HepG2 (cell line): ENCODE data around the gene GSK3A. TPM values are rescaled to one million over a fixed set of nuclear protein-coding genes. Genes with fewer than 3 reads are reported as not detected.

Experiments used
- AHDC1 ChIP-seq: sonication (generic); formaldehyde crosslinking; IDR thresholded peaks from 2 replicates; pipeline ENCODE4 v1.5.1; 2020; ENCODE audit warnings: mild to moderate bottlenecking, missing genetic modification reagents, borderline replicate concordance
- ATF2 ChIP-seq: sonication (generic); formaldehyde crosslinking; IDR thresholded peaks from 2 replicates; pipeline ENCODE4 v1.4.0; 2020; ENCODE audit warnings: missing genetic modification reagents
- ATF3 ChIP-seq: sonication (generic); formaldehyde crosslinking; IDR thresholded peaks from 2 replicates; pipeline ENCODE4 v1.4.0; 2020; ENCODE audit warnings: missing genetic modification reagents
- HIVEP1 ChIP-seq: sonication (generic); formaldehyde crosslinking; IDR thresholded peaks from 2 replicates; pipeline ENCODE4 v1.4.0; 2020; ENCODE audit warnings: mild to moderate bottlenecking, missing genetic modification reagents
- IKZF1 ChIP-seq: fragments of 450-650 bp; IDR thresholded peaks from 2 replicates; pipeline ENCODE4 v1.7.1; 2016
- IKZF4 ChIP-seq: sonication (generic); formaldehyde crosslinking; IDR thresholded peaks from 2 replicates; pipeline ENCODE4 v1.5.1; 2020; ENCODE audit warnings: borderline replicate concordance, mild to moderate bottlenecking, low read depth, missing genetic modification reagents; ENCODE audit errors: not compliant biosample characterization
- PBX2 ChIP-seq: IDR thresholded peaks from 2 replicates; pipeline ENCODE4 v1.6.1; 2016; ENCODE audit warnings: control low read depth
- PRMT3 ChIP-seq: sonication (generic); formaldehyde crosslinking; IDR thresholded peaks from 2 replicates; pipeline ENCODE4 v1.8.1; 2022; ENCODE audit warnings: low read depth, mild to moderate bottlenecking, moderate library complexity, missing genetic modification reagents, borderline replicate concordance
- RAD51 ChIP-seq: fragments of 450-650 bp; IDR thresholded peaks from 2 replicates; pipeline ENCODE4 v1.6.1; 2016; ENCODE audit warnings: borderline replicate concordance
- SMAD9 ChIP-seq: sonication (generic); formaldehyde crosslinking; IDR thresholded peaks from 2 replicates; pipeline ENCODE4 v1.5.1; 2020; ENCODE audit warnings: mild to moderate bottlenecking, missing genetic modification reagents
- TBX2 ChIP-seq: sonication (generic); formaldehyde crosslinking; IDR thresholded peaks from 2 replicates; pipeline ENCODE4 v1.5.0; 2020; ENCODE audit warnings: missing genetic modification reagents, mild to moderate bottlenecking, borderline replicate concordance
- THRA ChIP-seq: sonication (generic); formaldehyde crosslinking; IDR thresholded peaks from 2 replicates; pipeline ENCODE4 v1.4.0; 2020; ENCODE audit warnings: missing genetic modification reagents, borderline replicate concordance
- YEATS4 ChIP-seq: sonication (generic); formaldehyde crosslinking; IDR thresholded peaks from 2 replicates; pipeline ENCODE4 v1.4.0; 2020; ENCODE audit warnings: missing genetic modification reagents, borderline replicate concordance
- ZBTB7A ChIP-seq: sonication (generic); formaldehyde crosslinking; IDR thresholded peaks from 2 replicates; pipeline ENCODE4 v1.8.0; 2022; ENCODE audit warnings: mild to moderate bottlenecking, missing genetic modification reagents
- ZMAT3 ChIP-seq: sonication (generic); formaldehyde crosslinking; conservative IDR thresholded peaks from 2 replicates; pipeline ENCODE4 v1.7.0; 2021; ENCODE audit warnings: missing genetic modification reagents
- ZNF430 ChIP-seq: sonication (generic); formaldehyde crosslinking; IDR thresholded peaks from 2 replicates; pipeline ENCODE4 v1.9.0; 2021; ENCODE audit warnings: mild to moderate bottlenecking, missing genetic modification reagents
- ZNF784 ChIP-seq: sonication (generic); formaldehyde crosslinking; IDR thresholded peaks from 2 replicates; pipeline ENCODE4 v1.5.1; 2020; ENCODE audit warnings: missing genetic modification reagents, mild to moderate bottlenecking, borderline replicate concordance
- polyA plus RNA-seq, 8 experiments: library from polyadenylated mRNA; depleted of rRNA in 3 of 8; stranded (reverse) in 7 of 8; unstranded in 1 of 8; fragments of >200 nt; fragmentation: Illumina TruSeq in 4 of 8; extraction: Trizol in 4 of 8; gene quantifications; 2 replicates each; pipeline versions ENCODE4 v1.2.1 to v1.2.3, GENCODE V29; 2011 to 2016; ENCODE audit warnings: low read depth in 4 of 8, missing spikeins in 1 of 8, mixed read lengths in 1 of 8; ENCODE audit not compliant: insufficient read depth in 1 of 8
- total RNA-seq, 5 experiments: library from RNA; depleted of rRNA; stranded (reverse); fragments of >200 nt; fragmentation: Illumina TruSeq; extraction: Trizol; gene quantifications; 2 replicates each; pipeline ENCODE4 v1.2.3, GENCODE V29; 2016; ENCODE audit warnings: low read depth in 1 of 5

The GSK3A gene
- total and polyA plus RNA-seq, 2 of the 13 experiments (the other 11 are each of a cell fraction or from before 2014, with no cell fraction given) = 16.9 to 52.5 TPM

- TF ChIP-seq AHDC1 (CRISPR knock-in tag) = no peak
- no peak for TF ChIP-seq IKZF1
- no peak for TF ChIP-seq IKZF4
- TF ChIP-seq THRA (CRISPR knock-in tag) = peak; percentile 67
- peak; percentile 59; the same call in 1 of the 2 replicates for TF ChIP-seq TBX2 (CRISPR knock-in tag)
- TF ChIP-seq HIVEP1 (CRISPR knock-in tag) = no peak
- TF ChIP-seq ATF2 (CRISPR knock-in tag) = peak; percentile 66; the same call in 1 of the 2 replicates
- no peak for TF ChIP-seq RAD51
- no peak for TF ChIP-seq ATF3 (CRISPR knock-in tag)
- TF ChIP-seq ZBTB7A = no peak
- TF ChIP-seq ZNF784 (CRISPR knock-in tag) = no peak
- no peak for TF ChIP-seq ZMAT3 (CRISPR knock-in tag)
- TF ChIP-seq PBX2 (CRISPR knock-in tag) = no peak
- no peak for TF ChIP-seq PRMT3
- TF ChIP-seq ZNF430 (CRISPR knock-in tag) = no peak
- TF ChIP-seq YEATS4 (CRISPR knock-in tag) = peak; percentile 33; the same call in 1 of the 2 replicates
- TF ChIP-seq SMAD9 = no peak
Measured at GRCh38 chr19:42244347-42245220, 2.2 kb upstream of the GSK3A start (continued).
